Activated naive CD8-positive, alpha-beta T cell treated with anti-CD3 and anti-CD28 coated beads, Interleukin-2, amount 50 U/mL, for 24 hours (primary cell): ENCODE results near the gene CTTNBP2.
"Not testable (repeated sequence)": the region's sequence is repeated elsewhere in the genome, so short reads cannot be mapped to it uniquely, and the experiment has no call there.

Source experiments
- ATAC-seq: fragments of 150-1000 bp; cut with Tn5 transposase; one replicate; pipeline ENCODE4 v1.10.0; 2021
- DNase-seq: peaks from one replicate; pipeline ENCODE4 v3.0.0; 2021
- H3K27ac Mint-ChIP-seq: one replicate; pipeline ENCODE4 v1.8.0; 2021; ENCODE audit warnings: mild to moderate bottlenecking, mixed read lengths
- H3K27me3 Mint-ChIP-seq: one replicate; pipeline ENCODE4 v1.8.0; 2021; ENCODE audit warnings: mixed read lengths
- H3K36me3 Mint-ChIP-seq: one replicate; pipeline ENCODE4 v1.8.0; 2021; ENCODE audit warnings: low read depth, mixed read lengths
- H3K4me1 Mint-ChIP-seq: one replicate; pipeline ENCODE4 v1.8.0; 2021; ENCODE audit warnings: mixed read lengths
- H3K4me3 Mint-ChIP-seq: one replicate; pipeline ENCODE4 v1.8.0; 2021; ENCODE audit warnings: mild to moderate bottlenecking, moderate library complexity, mixed read lengths
- H3K9me3 Mint-ChIP-seq: one replicate; pipeline ENCODE4 v1.8.0; 2021; ENCODE audit warnings: mixed read lengths

Gene CTTNBP2

GRCh38 chr7:117739085-117739484 lies 134.2 kb downstream of the CTTNBP2 start:
- H3K4me1 Mint-ChIP-seq: no peaks in the 10 kb centered on the region
- H3K27me3 Mint-ChIP-seq: no peaks in the 10 kb centered on the region
- DNase-seq (no peak), ATAC-seq (no peak)
- H3K9me3 Mint-ChIP-seq: no peaks in the 10 kb centered on the region
- H3K36me3 Mint-ChIP-seq: no peaks in the 10 kb centered on the region
- no peak overlapping the region for H3K4me3 Mint-ChIP-seq
- H3K27ac Mint-ChIP-seq: no peak overlapping the region

DNA sequence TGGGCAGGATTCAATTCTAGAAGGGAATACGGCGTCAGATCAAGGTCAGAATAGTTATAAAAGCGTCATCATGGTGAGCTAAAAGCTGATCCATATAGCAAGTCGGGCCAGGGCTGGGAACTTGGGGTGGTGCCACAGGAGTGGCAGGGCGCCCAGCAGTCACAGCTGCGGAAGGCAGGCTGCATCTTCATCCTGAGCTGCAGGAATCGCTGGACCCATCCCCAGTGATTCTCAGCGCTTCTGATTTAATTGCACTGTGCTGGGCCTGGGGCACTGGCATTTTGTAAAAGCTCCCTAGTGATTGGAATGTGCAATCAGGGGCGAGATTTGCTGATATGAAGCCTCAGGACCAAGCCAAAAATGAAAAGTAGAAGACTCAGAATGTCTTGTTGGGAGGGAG lies 135.3 kb downstream of the CTTNBP2 start:
- ATAC-seq (no peak), DNase-seq (no peak)
- no peak overlapping the region for H3K27ac Mint-ChIP-seq
- no peaks in the 10 kb centered on the region for H3K9me3 Mint-ChIP-seq
- H3K36me3 Mint-ChIP-seq: no peaks in the 10 kb centered on the region
- no peaks in the 10 kb centered on the region for H3K4me1 Mint-ChIP-seq
- H3K4me3 Mint-ChIP-seq: no peak overlapping the region
- peaks cover 2% of the 10 kb centered on the region for H3K27me3 Mint-ChIP-seq

DNA sequence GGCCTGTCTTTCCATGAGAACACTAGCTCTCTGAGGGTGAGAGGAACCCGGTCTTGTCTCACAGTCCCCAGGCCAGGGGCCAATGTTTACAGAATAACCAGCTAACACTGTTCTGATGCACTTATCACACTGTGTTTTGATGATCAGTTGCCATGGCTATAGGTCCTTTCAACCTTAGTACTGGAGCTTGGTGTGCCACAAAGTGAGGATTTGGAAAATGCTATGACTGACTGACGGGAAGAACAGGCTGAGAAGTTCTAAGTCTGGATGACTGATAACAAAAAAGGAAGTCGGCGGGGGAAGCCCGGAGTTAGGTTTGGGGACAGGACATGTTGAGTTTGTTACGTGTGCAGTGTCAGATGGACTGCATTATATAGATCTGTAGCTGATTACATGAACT lies 141.8 kb downstream of the CTTNBP2 start:
- Mint-ChIP-seq H3K4me3 (no peak overlapping the region), H3K27ac (no peak overlapping the region), H3K9me3 (no peaks in the 10 kb centered on the region), H3K36me3 (no peaks in the 10 kb centered on the region), H3K4me1 (peaks cover 2% of the 10 kb centered on the region), H3K27me3 (peaks cover 8% of the 10 kb centered on the region)
- ATAC-seq: peak; percentile 71
- DNase-seq: peak; percentile 9

DNA sequence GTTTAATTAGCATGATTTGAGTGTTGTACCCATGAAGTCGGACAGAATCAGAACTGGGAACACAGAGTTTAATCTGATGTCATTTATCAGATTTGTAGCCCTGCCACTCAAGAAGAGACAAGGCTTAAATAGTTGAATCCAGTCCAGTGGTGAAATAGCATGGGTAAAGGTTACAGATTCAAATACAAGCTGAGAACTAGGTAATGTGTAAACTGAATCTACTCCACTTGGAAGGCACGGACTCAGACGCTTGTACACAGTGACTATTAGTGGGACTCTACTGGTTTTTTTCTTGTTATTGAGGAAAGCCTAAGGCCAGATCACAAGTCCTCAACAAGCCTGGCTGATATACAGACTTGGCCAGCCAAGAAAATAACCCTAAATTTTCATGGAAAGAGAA lies 142.9 kb downstream of the CTTNBP2 start:
- Mint-ChIP-seq H3K9me3 (no peaks in the 10 kb centered on the region), H3K27me3 (peaks cover 11% of the 10 kb centered on the region), H3K4me3 (no peak overlapping the region), H3K27ac (no peak overlapping the region), H3K36me3 (no peaks in the 10 kb centered on the region), H3K4me1 (peaks cover 2% of the 10 kb centered on the region)
- DNase-seq (no peak), ATAC-seq (no peak)

GRCh38 chr7:117728890-117729624 lies 144.2 kb downstream of the CTTNBP2 start:
- no peak overlapping the region for H3K27ac Mint-ChIP-seq
- peaks cover 2% of the 10 kb centered on the region for H3K4me1 Mint-ChIP-seq
- H3K36me3 Mint-ChIP-seq: no peaks in the 10 kb centered on the region
- no peak for ATAC-seq
- H3K9me3 Mint-ChIP-seq: no peaks in the 10 kb centered on the region
- no peak overlapping the region for H3K4me3 Mint-ChIP-seq
- no peak for DNase-seq
- H3K27me3 Mint-ChIP-seq: peaks cover 11% of the 10 kb centered on the region

DNA sequence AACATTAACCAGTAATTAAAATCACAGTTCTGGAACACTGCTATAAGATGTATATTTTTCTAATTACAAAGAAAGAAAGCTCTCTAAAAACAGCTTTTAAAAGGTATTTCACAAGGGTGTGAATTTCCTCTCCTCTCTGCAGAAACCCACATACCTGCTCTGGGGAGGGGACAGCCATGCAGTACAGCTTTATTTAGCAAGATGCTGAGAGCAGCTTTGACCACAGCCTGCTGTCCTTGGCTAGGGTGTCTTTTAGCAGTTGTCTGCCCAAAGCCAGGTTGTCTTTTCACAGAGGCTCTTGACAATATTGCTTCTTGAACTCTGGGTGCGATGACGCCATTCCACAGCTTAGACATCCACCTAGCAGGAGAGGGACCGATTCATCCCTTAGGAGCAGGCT lies 148.3 kb downstream of the CTTNBP2 start:
- no peak for ATAC-seq
- no peak for DNase-seq
- Mint-ChIP-seq H3K4me3 (no peak overlapping the region), H3K36me3 (no peaks in the 10 kb centered on the region), H3K4me1 (no peaks in the 10 kb centered on the region), H3K27ac (no peak overlapping the region), H3K27me3 (peaks cover 6% of the 10 kb centered on the region), H3K9me3 (no peaks in the 10 kb centered on the region)

DNA sequence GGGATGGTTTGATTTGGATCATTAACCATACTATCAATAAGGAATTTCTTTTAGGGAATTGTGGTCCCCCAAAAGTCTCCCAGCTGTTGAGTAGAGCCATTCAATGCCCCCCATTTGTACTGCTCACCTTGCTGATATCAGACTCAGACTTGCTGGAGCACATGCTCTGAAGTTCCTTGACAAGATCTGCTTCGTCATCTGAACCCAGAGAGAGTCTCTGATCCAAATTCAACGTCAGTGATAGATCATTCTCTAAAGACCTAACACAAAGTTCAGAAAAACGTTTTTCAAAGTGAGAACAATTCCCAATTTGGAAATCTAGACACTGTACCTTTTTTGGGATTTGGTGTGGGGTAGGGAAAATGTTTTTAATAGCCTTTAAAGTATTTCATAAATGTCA lies 153.9 kb downstream of the CTTNBP2 start:
- no peak for DNase-seq
- H3K36me3 Mint-ChIP-seq: no peaks in the 10 kb centered on the region

DNA sequence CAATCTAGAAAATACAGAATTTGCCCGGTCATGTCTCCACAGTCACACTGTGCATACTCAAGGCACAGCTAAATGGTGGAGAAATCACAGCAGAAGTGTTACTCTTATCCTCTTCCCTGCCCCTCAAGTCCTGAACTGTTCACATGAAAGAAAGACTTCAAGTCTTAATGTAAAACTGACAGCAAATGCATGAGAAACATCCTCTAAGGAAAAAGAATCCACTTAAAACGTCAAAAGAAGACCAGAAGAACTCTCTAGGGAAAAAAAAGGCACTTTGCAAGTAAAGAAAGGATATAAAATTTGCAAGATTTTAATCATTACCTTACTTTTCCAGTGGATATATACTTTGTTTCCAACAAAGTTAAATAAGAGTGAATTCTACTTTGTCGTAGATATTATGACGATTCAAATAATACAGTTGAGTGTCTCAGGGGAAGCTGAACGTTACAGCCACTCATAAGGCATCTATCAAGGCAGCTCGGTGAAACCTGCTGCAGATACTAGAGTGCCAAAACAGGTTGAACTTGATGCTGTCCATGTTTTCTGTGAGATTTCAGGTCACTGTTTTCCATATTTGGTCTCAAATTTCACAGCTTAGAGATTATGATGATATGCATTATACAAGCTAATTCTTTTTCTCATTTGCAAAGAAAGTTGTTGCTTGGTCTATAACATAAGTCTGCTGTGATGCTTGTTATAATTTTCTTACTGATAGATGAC lies 155.0 kb downstream of the CTTNBP2 start:
- H3K4me1 Mint-ChIP-seq: no peaks in the 10 kb centered on the region
- H3K27me3 Mint-ChIP-seq: peaks cover 2% of the 10 kb centered on the region
- ATAC-seq (no peak), DNase-seq (no peak)
- no peaks in the 10 kb centered on the region for H3K36me3 Mint-ChIP-seq
- no peak overlapping the region for H3K27ac Mint-ChIP-seq
- no peaks in the 10 kb centered on the region for H3K9me3 Mint-ChIP-seq
- no peak overlapping the region for H3K4me3 Mint-ChIP-seq

More for the DNA sequence above, 153.9 kb downstream of the CTTNBP2 start:
- H3K27ac Mint-ChIP-seq: no peak overlapping the region
- H3K9me3 Mint-ChIP-seq: no peaks in the 10 kb centered on the region
- H3K4me1 Mint-ChIP-seq: no peaks in the 10 kb centered on the region
- peaks cover 2% of the 10 kb centered on the region for H3K27me3 Mint-ChIP-seq
- H3K4me3 Mint-ChIP-seq: no peak overlapping the region
- no peak for ATAC-seq

DNA sequence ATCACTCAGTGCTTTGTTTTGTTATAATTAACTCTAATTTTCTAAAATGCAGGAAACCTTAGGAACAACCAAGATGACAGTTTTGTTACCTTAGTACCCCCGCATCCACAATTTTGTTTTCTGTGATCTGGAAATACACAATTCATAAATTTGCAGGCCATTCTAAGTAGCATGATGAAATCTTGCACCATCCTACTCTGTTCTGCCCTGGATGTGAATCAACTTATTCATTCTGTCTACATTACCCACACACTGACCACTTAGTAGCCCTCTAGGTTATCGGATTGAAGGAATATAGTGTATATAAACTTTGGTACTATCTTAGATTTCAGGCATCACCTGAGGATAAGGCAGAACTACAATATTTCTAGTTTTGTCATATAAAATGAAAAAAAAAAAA lies 155.9 kb downstream of the CTTNBP2 start:
- Mint-ChIP-seq H3K4me3 (no peak overlapping the region), H3K27ac (no peak overlapping the region), H3K9me3 (no peaks in the 10 kb centered on the region), H3K4me1 (no peaks in the 10 kb centered on the region), H3K27me3 (peaks cover 2% of the 10 kb centered on the region), H3K36me3 (no peaks in the 10 kb centered on the region)
- ATAC-seq: no peak
- DNase-seq: no peak

GRCh38 chr7:117716707-117717299 lies 156.4 kb downstream of the CTTNBP2 start:
- Mint-ChIP-seq H3K27ac (no peak overlapping the region), H3K4me1 (no peaks in the 10 kb centered on the region), H3K27me3 (peaks cover 2% of the 10 kb centered on the region), H3K36me3 (no peaks in the 10 kb centered on the region), H3K9me3 (no peaks in the 10 kb centered on the region), H3K4me3 (no peak overlapping the region)
- DNase-seq (no peak), ATAC-seq (no peak)

GRCh38 chr7:117715784-117716445 lies 157.3 kb downstream of the CTTNBP2 start:
- Mint-ChIP-seq H3K27me3 (peaks cover 2% of the 10 kb centered on the region), H3K27ac (no peak overlapping the region), H3K4me3 (no peak overlapping the region), H3K9me3 (no peaks in the 10 kb centered on the region), H3K36me3 (no peaks in the 10 kb centered on the region), H3K4me1 (no peaks in the 10 kb centered on the region)
- peak; percentile 33 for ATAC-seq
- peak; percentile 9 for DNase-seq

DNA sequence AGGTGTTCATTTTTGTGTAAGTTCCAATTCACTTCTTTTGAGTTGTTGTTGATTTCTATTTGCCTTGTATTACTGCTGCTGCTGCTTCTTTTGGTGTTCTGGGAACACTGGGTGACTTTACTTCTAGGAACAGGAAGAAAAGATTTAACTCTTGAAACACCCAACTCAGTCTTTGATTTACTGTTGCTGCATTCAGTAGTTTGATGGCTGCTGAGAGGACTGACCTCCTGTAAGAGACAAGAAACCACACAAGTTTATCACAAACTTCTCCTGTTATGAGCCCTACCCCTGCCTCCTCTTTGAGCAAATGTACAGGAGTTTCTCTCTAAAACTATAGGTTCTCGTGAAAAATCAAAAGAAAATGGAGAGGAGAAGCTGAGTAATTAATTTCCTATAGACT lies 161.7 kb downstream of the CTTNBP2 start:
- Mint-ChIP-seq H3K4me1 (no peaks in the 10 kb centered on the region), H3K27me3 (peaks cover 2% of the 10 kb centered on the region), H3K9me3 (no peaks in the 10 kb centered on the region), H3K4me3 (no peak overlapping the region), H3K36me3 (no peaks in the 10 kb centered on the region), H3K27ac (no peak overlapping the region)
- DNase-seq: no peak
- no peak for ATAC-seq

GRCh38 chr7:117708173-117708572 lies 165.1 kb downstream of the CTTNBP2 start:
- H3K4me3 Mint-ChIP-seq, DNase-seq, ATAC-seq: not testable (repeated sequence)

DNA sequence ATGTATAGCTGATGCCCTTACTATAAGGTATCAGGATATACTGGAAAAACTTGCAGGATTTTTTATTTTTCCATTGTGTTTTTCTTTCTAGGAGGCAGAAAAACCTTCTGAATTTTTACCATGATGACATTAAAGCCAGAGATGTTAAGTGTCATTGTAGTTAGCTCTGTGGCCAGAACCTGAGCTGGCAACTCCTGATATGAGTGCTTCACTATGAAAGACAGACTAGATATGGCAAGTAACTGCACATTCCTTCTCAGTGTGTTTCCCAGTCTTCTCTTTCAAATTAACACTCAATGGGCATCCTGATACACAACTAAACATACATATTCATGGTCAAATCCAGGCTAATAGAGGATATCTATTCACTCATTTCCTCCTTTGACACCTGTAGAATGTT lies 166.2 kb downstream of the CTTNBP2 start:
- Mint-ChIP-seq H3K27ac (no peak overlapping the region), H3K36me3 (no peaks in the 10 kb centered on the region), H3K4me3 (no peak overlapping the region), H3K27me3 (peaks cover 2% of the 10 kb centered on the region), H3K9me3 (peaks cover 4% of the 10 kb centered on the region), H3K4me1 (no peaks in the 10 kb centered on the region)
- DNase-seq (no peak), ATAC-seq (no peak)

More at GRCh38 chr7:117708173-117708572, 165.1 kb downstream of the CTTNBP2 start:
- H3K9me3 Mint-ChIP-seq, H3K4me1 Mint-ChIP-seq, H3K27me3 Mint-ChIP-seq, H3K36me3 Mint-ChIP-seq, H3K27ac Mint-ChIP-seq: not testable (repeated sequence)

DNA sequence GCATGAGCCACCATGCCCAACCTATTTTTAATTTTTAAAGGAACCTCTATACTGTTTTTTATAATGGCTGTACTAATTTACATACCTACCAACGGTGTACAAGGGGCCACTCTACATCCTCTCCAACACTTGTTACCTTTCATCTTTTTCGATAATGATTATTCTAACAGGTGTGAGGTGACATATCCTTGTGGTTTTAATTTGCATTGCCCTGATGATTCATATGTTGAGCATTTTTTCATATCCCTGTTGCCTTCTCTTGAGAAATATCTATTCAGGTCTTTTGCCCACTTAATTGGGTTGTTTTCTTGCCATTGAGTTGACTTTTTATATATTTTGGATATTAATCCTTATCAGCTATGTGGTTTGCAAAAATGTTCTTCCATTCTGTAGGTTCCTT lies 167.0 kb downstream of the CTTNBP2 start:
- DNase-seq (no peak), ATAC-seq (no peak)
- no peak overlapping the region for H3K4me3 Mint-ChIP-seq
- H3K27ac Mint-ChIP-seq: no peak overlapping the region
- H3K27me3 Mint-ChIP-seq: peaks cover 2% of the 10 kb centered on the region
- no peaks in the 10 kb centered on the region for H3K36me3 Mint-ChIP-seq
- no peaks in the 10 kb centered on the region for H3K4me1 Mint-ChIP-seq
- H3K9me3 Mint-ChIP-seq: peaks cover 4% of the 10 kb centered on the region
